ENCODE measurements around the gene NRL. TPM values are rescaled to one million over a fixed set of nuclear protein-coding genes. Genes with fewer than 3 reads are reported as not detected.

The NRL gene
- total RNA-seq, 1 experiment from 2014 or later: 2.6 TPM

DNA sequence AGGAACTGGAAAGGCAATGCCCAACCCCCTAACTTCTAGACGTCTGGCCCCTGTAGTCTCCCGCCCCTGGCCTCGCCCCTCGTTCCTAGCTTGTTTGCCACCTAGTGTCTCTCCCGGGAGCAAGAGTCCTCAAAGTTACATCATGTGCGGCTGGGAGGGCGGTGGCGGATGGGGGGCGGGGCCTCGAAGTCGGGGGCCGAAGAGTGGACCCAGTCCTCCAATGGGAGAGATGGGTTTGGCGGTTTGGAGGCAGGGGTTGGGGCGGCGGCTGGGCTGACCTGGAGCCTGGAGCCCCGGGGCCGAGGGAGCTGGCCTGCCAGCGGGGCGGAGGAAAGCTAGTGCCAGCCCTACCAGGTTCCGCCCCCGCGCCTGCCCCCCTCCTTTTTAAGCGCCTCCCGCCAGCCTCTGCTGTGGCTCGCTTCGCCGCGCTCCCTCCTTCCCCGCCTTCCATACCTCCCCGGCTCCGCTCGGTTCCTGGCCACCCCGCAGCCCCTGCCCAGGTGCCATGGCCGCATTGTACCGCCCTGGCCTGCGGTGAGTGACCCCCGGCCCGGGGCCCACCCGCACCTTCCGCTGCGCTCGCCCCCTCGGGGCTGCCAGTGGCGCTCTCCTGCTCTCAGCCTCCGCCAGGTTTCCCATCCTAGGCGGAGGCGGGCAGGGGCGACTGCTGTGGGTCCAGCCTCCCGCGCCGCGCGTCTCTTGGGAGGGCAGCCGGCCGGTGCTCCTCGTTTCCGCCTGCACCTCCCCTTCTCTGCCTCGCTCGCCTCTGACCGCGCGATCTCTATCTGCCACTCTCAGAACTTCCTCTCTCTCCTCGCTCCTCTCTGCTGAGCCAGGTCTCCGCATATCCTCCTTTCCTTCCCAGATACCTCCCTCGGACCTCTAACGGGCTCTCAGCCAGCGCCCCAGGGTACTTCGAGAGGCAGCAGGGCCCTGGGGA lies 20.6 kb downstream of the NRL start, which contains the start of gene PCK2:
Gene PCK2, plus strand, starts transcription at position 411 of the 940 bp plus-strand sequence. Its CDS starts 95 bp downstream, at position 506.
- in situ Hi-C loops (cut with HindIII; ENCODE audit: low pct_unique_long_range_greater_than_20kb, low sequenced_read_pairs): no loop called here
- peak; percentile 88 for DNase-seq (ENCODE audit: low read depth, low spot score)

DNA sequence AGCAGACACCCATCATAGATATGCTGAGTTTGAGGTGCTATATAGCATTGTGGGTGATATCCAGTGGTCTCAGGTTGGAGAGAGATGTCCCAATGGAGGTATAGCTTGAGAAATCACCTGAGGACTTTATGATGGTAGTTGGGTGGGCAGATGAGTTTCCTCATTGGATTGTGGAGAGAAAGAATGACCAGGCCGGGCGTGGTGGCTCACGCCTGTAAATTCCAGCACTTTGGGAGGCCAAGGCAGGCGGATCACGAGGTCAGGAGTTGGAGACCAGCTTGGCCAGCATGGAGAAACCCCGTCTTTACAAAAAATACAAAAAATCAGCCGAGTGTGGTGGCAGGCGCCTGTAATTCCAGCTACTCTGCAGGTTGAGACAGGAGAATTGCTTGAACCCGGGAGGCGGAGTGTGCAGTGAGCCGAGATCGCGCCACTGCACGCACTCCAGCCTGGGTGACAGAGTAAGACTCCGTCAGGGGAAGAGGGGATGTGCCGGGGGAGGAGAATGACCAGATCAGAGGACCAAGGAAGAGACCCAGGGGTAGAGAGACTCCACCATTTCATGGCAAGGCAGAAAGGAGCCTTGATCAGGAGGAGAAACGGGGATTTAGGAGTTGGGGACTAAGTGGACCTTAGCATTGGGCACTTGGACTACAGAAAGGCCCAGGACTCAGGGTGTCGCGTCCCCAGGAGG lies 21.4 kb downstream of the NRL start:
- in situ Hi-C loops (cut with HindIII; ENCODE audit: low pct_unique_long_range_greater_than_20kb, low sequenced_read_pairs): no loop called here

DNA sequence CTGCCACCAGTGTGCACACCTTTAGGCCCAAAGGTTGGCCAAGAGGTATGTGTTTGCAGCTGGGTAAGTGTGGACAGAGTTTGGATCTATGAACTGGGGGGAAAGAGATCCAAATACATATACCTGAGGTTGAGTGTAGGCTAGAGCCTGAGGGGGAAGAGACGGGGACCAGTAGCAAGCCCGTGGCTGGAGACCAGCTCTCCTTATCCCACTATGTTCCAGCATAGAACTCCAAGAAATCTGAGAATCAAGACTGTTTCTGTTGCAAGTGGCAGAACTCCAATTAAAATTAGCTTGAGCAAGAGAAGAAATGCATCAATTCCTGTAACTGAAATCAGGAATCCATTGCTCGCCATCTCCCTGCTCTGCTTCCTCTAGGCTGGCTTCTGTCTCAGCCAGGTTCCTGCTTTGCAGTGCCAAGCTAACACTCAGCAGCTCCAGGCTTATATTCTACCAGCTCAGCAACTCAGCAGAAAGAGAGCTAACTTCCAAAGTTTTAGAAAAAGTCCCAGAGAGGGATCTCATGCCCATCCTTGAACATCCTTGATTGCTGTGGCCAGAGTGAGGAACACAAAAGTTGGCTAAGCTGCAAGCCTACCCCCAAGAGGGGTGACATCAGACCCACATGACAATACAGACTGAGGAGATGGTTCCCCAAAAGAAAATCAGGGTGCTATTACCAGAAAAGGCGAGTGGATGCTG lies 22.1 kb downstream of the NRL start:
- no peak for DNase-seq (ENCODE audit: low read depth, low spot score)
- in situ Hi-C loops (cut with HindIII; ENCODE audit: low pct_unique_long_range_greater_than_20kb, low sequenced_read_pairs): no loop called here

More for the DNA sequence above, 21.4 kb downstream of the NRL start:
- DNase-seq (ENCODE audit: low read depth, low spot score): no peak

GRCh38 chr14:24092110-24092504 lies 22.6 kb downstream of the NRL start:
- no peak for DNase-seq (ENCODE audit: low read depth, low spot score)
- in situ Hi-C loops (cut with HindIII; ENCODE audit: low pct_unique_long_range_greater_than_20kb, low sequenced_read_pairs): no loop called here

- in situ Hi-C loops (cut with HindIII; ENCODE audit: low pct_unique_long_range_greater_than_20kb, low sequenced_read_pairs): no loop called here
- no peak for DNase-seq (ENCODE audit: low read depth, low spot score)
These were observed 24.9 kb downstream of the NRL start for GRCh38 chr14:24089890-24090289.

DNA sequence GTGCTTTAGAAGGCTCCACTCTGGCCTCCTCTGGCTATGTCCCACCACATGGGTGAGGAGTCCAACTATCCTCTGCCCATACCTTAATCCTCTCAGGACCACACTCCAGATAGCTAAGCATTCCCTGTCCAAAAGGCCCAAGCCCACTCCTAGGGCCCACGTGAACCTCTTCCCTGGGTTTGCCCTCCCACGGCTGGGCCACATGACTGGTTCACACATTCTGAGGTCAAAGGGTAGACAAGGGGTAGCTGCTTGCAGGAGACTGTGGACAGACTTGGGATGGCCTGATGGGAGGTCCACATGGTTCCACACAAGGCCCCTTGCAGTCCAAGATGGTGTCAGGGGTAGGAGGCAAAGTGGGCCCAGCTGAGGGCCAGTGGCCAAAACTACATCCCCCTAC lies 26.7 kb downstream of the NRL start:
- DNase-seq (ENCODE audit: low read depth, low spot score): no peak
- in situ Hi-C loops (cut with HindIII; ENCODE audit: low pct_unique_long_range_greater_than_20kb, low sequenced_read_pairs): no loop called here

GRCh38 chr14:24087004-24087403 lies 27.7 kb downstream of the NRL start:
- in situ Hi-C loops (cut with HindIII; ENCODE audit: low pct_unique_long_range_greater_than_20kb, low sequenced_read_pairs): no loop called here
- no peak for DNase-seq (ENCODE audit: low read depth, low spot score)

GRCh38 chr14:24086193-24086955 lies 28.4 kb downstream of the NRL start:
- no peak for DNase-seq (ENCODE audit: low read depth, low spot score)
- in situ Hi-C loops (cut with HindIII; ENCODE audit: low pct_unique_long_range_greater_than_20kb, low sequenced_read_pairs): no loop called here

DNA sequence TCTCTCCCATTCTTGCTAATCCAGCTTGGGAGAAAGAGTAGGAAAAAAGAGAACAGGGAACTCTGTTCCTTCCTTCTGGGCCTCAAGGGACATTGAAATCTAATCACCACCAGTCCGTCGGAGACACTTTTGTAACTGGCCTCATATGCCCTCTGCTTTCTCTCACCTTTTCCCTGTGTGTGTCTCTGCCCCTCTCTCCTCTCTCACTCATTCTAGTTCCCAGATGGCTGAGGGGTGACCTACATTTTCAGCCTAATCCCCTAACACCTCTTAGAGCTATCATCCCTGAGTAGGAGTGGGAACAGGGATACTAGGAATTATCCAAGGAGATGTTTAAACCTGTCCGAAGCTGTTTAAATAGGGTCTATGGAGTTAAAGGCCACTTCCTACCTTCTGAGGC lies 29.5 kb downstream of the NRL start:
- in situ Hi-C loops (cut with HindIII; ENCODE audit: low pct_unique_long_range_greater_than_20kb, low sequenced_read_pairs): no loop called here
- no peak for DNase-seq (ENCODE audit: low read depth, low spot score)

DNA sequence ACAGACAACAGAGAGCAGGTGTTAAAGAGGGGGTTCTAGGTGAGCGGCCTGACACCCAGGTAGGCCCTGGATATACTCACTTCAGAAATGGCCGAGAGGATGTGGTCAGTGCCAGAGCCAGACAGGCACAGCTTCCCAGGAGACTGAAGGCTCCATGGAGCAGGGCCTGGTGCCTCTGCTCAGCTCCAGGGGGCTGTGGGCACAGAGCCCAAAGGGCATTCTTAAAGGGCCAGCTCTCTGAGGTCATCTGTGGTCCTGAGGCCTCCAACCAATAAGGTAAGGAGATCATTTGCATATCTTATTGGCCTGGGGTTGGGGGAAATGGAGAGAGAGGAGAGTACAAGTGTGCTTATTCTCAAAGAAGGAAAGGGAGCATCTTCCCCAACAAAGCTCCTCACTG lies 30.3 kb downstream of the NRL start:
- in situ Hi-C loops (cut with HindIII; ENCODE audit: low pct_unique_long_range_greater_than_20kb, low sequenced_read_pairs): no loop called here
- no peak for DNase-seq (ENCODE audit: low read depth, low spot score)

DNA sequence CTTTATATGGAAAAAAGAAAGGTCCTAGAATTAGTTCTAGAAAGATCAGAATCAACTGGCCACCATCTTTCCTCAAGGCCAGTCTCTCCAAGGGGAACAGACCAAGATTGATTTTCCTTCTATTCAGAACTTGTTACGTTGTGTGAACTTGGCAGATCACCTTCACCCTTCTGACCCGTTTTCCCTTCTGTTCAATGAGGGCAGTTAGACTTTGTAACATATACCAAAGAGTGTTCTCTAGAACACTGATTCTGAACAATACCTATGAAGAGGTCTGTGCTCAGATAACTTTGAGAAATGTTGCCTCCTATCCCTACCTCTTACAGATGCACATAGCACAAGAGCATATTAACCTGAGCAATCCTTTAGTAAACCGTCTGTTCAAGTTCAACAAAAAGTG lies 31.3 kb downstream of the NRL start:
- in situ Hi-C loops (cut with HindIII; ENCODE audit: low pct_unique_long_range_greater_than_20kb, low sequenced_read_pairs): no loop called here
- DNase-seq (ENCODE audit: low read depth, low spot score): no peak

DNA sequence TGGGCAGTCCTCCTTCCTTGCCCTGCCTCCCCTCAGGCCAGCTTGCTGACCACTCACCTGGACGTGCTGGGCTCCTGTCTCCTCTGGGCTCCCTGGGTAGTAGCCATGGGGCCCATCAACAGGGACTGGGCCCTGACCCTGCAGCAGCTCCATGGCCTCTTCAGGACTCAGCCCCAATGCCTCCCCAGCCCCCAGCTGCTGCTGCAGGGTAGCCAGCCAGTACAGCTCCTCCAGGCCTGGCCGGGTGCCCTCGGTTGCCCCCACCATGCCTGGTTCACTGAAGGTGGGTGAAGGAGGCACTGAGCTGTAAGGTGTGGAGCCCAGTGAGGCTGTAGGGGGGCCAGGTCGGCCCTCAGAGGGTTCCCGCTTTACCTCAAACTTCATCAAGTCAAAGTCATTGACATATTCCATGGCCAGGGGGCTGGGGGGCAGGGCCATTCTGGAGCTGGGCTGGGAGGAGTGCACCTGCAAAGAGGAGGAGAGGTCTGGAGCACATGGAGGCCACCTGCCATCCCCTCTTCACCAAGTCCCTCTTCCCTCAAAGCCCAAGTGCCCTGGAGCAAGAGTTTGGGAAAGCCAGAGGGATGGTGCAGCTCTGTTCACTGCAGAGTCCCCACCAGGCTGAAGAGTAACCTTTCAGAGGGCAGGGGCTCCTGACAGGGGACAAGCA lies 32.2 kb downstream of the NRL start:
- DNase-seq (ENCODE audit: low read depth, low spot score): no peak

GRCh38 chr14:24081739-24082211 lies 33.0 kb downstream of the NRL start:
- in situ Hi-C loops (cut with HindIII; ENCODE audit: low pct_unique_long_range_greater_than_20kb, low sequenced_read_pairs): no loop called here

More for the DNA sequence above, 32.2 kb downstream of the NRL start:
- in situ Hi-C loops (cut with HindIII; ENCODE audit: low pct_unique_long_range_greater_than_20kb, low sequenced_read_pairs): no loop called here

GRCh38 chr14:24080888-24081738 lies 33.6 kb downstream of the NRL start:
- in situ Hi-C loops (cut with HindIII; ENCODE audit: low pct_unique_long_range_greater_than_20kb, low sequenced_read_pairs): no loop called here
- peak; percentile 38 for DNase-seq (ENCODE audit: low read depth, low spot score)

More at GRCh38 chr14:24081739-24082211, 33.0 kb downstream of the NRL start:
- DNase-seq (ENCODE audit: low read depth, low spot score): no peak

DNA sequence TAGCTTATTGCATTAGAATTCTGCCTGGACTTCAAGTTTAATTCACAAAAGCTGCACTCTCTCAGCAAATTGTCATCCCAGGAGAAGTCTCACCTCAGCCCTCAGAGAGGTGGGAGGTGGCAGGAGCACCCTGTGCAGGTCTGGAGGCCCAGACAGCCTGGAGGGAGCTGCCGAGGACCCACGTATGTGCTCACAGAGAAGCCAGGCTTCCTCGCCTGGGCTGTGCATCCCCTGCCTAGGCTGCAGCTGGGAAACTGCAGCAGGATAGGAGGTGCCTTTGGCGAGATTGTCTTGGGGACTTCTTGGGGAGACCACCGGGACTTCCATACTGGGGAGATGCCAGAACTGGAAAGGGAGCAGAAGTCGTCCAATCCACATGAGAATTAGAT lies 34.6 kb downstream of the NRL start:
- in situ Hi-C loops (cut with HindIII; ENCODE audit: low pct_unique_long_range_greater_than_20kb, low sequenced_read_pairs): no loop called here

DNA sequence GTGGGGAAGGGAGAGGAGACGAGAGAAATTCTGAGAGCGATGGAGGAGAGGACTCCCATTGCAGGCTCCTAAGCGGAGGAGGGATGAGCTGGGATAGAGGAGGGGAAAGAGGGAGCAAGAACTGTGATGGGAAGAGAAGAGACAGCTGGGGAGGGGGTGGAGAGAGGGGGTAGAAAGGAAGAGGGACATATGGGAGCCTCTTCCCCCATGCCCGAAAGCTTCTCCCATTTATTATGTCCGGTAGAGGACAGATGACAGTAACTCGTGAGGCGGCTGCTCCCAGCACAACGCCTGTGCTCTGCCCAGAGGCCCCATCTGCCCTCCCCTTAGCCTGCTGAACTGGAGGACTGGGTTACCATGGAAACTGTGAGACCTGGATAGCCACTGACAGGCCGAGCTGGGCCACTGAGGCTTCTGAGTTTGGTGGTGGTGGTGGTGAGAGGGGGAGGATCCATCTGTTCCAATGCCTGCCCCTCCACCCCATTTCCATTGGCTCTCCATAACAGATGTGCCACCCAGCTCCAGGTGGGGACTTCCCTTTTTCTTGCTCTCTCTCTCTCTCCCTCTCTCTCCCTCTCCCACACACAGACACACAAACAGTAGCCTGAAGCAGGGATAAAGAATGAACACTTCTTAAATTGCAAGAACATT lies 35.1 kb downstream of the NRL start:
- in situ Hi-C loops (cut with HindIII; ENCODE audit: low pct_unique_long_range_greater_than_20kb, low sequenced_read_pairs): no loop called here
- no peak for DNase-seq (ENCODE audit: low read depth, low spot score)

More for the DNA sequence above, 34.6 kb downstream of the NRL start:
- no peak for DNase-seq (ENCODE audit: low read depth, low spot score)
